OCI-LY3 (cell line): ENCODE results near the gene PDXK.

Source experiments
- H2AFZ ChIP-seq: fragments of 200-600, 300-600 bp; shearing (Covaris generic); 2 replicates; pipeline ENCODE4 v1.6.0; 2014; ENCODE audit warnings: antibody characterized with exemption, low read depth, low read length
- H3K27ac ChIP-seq: fragments of 200-600, 300-600 bp; sonication (generic); 2 replicates; pipeline ENCODE4 v1.5.1; 2014; ENCODE audit warnings: mild to moderate bottlenecking, low read length, moderate library complexity, mixed read lengths
- H3K27me3 ChIP-seq: fragments of 200-600, 300-600 bp; sonication (generic); 2 replicates; pipeline ENCODE4 v1.6.1; 2014; ENCODE audit warnings: low read depth, low read length, mixed read lengths
- H3K36me3 ChIP-seq: fragments of 200-600, 300-600 bp; sonication (generic); replicated peaks from 2 replicates; pipeline ENCODE3; 2014; ENCODE audit warnings: low read depth, low read length, mixed read lengths
- H3K4me1 ChIP-seq: fragments of 300-600, 200-600 bp; sonication (generic); 2 replicates; pipeline ENCODE4 v1.6.1; 2014; ENCODE audit warnings: low read length, mixed read lengths
- H3K4me2 ChIP-seq: fragments of 200-600, 300-600 bp; sonication (generic); 2 replicates; pipeline ENCODE4 v1.6.1; 2014; ENCODE audit warnings: low read length, mixed read lengths
- H3K4me3 ChIP-seq: fragments of 300-600, 200-600 bp; sonication (generic); 2 replicates; pipeline ENCODE4 v1.5.1; 2014; ENCODE audit warnings: antibody characterized with exemption, mild to moderate bottlenecking, low read length, moderate library complexity
- H3K79me2 ChIP-seq: fragments of 300-600, 200-600 bp; shearing (Covaris generic); 2 replicates; pipeline ENCODE4 v1.6.1; 2014; ENCODE audit warnings: mild to moderate bottlenecking, low read length, mixed read lengths
- H3K9ac ChIP-seq: fragments of 300-600, 200-600 bp; shearing (Covaris generic); 2 replicates; pipeline ENCODE4 v1.6.0; 2014; ENCODE audit warnings: mild to moderate bottlenecking, low read length, moderate library complexity
- H3K9me3 ChIP-seq: fragments of 200-600, 300-600 bp; shearing (Covaris generic); 2 replicates; pipeline ENCODE4 v1.6.1; 2014; ENCODE audit warnings: low read length, mixed read lengths; ENCODE audit not compliant: insufficient read depth
- H4K20me1 ChIP-seq: fragments of 200-600, 300-600 bp; sonication (generic); 2 replicates; pipeline ENCODE4 v1.6.1; 2016; ENCODE audit warnings: low read length, mixed read lengths; ENCODE audit not compliant: insufficient read depth
- CTCF ChIP-seq: fragments of 200-600, 300-600 bp; sonication (generic); IDR thresholded peaks from 2 replicates; pipeline ENCODE4 v1.5.1; 2014; ENCODE audit warnings: antibody characterized with exemption, low read length, low read depth
- EZH2phosphoT487 ChIP-seq: fragments of 200-600 bp; shearing (Covaris generic); IDR thresholded peaks from 2 replicates; pipeline ENCODE4 v1.6.1; 2018; ENCODE audit warnings: antibody characterized with exemption, mixed run types, low read depth

Gene PDXK

GRCh38 chr21:43726686-43727518 lies 8.0 kb downstream of the PDXK start:
- TF ChIP-seq CTCF (no peak), EZH2phosphoT487 (no peak)
- Histone ChIP-seq H3K79me2 (peaks cover 41% of the 10 kb centered on the region), H3K4me2 (peak overlapping the region; percentile 95; the same call in 1 of the 2 replicates), H3K4me1 (peaks cover 36% of the 10 kb centered on the region), H3K36me3 (peaks cover 8% of the 10 kb centered on the region), H3K4me3 (0 out of 2 replicates have a peak overlapping the region, but pooled peaks have one; percentile 88), H3K27me3 (no peaks in the 10 kb centered on the region), H4K20me1 (peaks cover 37% of the 10 kb centered on the region), H2AFZ (no peak overlapping the region), H3K9me3 (no peaks in the 10 kb centered on the region), H3K27ac (no peak overlapping the region), H3K9ac (no peak overlapping the region)

DNA sequence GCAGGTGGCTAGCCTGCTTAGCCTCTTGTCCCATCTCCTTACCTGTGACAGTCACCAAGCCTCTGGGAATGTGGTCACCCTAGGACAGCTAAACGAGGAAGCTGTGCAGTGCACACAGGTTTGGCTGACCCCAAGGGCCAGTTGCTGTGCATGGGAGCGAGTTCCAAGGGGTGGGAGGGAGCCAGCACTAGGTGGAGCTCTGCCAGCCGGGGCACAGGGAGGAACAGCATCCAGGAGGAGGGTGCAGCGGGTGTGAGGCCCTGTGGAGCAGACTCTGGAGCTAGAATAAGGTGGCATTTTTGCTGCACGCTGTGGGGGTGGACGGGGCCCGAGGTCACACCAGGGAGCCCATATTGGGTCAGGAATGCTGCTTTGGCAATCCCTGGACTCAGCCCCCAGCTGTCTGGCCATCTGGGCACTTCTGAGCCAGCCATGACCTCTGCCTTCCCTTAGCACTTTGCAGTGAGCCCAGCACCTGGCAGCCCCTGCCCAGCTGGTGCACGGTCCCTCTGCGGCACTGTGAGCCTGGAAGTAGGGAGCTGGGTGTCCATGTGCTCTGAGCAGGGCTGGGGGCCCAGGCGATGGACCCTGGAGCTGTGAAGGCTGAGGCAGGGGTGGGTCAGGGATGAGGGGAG lies 8.7 kb downstream of the PDXK start:
- Histone ChIP-seq H3K4me2 (peak overlapping the region; percentile 95), H3K4me3 (peak overlapping the region; percentile 88), H3K9me3 (no peaks in the 10 kb centered on the region), H3K79me2 (peaks cover 34% of the 10 kb centered on the region), H4K20me1 (peaks cover 33% of the 10 kb centered on the region), H3K27me3 (no peaks in the 10 kb centered on the region), H3K36me3 (peaks cover 12% of the 10 kb centered on the region), H3K4me1 (peaks cover 36% of the 10 kb centered on the region), H3K27ac (no peak overlapping the region), H3K9ac (peak overlapping the region; percentile 67), H2AFZ (no peak overlapping the region)
- TF ChIP-seq CTCF (peak; percentile 28), EZH2phosphoT487 (no peak)

GRCh38 chr21:43728154-43728466 lies 9.2 kb downstream of the PDXK start:
- peak overlapping the region; percentile 95 for H3K4me2 ChIP-seq
- peak overlapping the region; percentile 88 for H3K4me3 ChIP-seq
- peaks cover 12% of the 10 kb centered on the region for H3K36me3 ChIP-seq
- H3K27me3 ChIP-seq, result no peaks in the 10 kb centered on the region
- peaks cover 33% of the 10 kb centered on the region for H4K20me1 ChIP-seq
- peak overlapping the region; percentile 67 for H3K9ac ChIP-seq
- no peaks in the 10 kb centered on the region for H3K9me3 ChIP-seq
- peaks cover 34% of the 10 kb centered on the region for H3K79me2 ChIP-seq
- peaks cover 36% of the 10 kb centered on the region for H3K4me1 ChIP-seq
- no peak overlapping the region for H2AFZ ChIP-seq
- peak overlapping the region; percentile 47 for H3K27ac ChIP-seq
- TF ChIP-seq CTCF (no peak), EZH2phosphoT487 (no peak)
